Measurements from ENCODE around the gene LIME1.

LIME1 gene

DNA sequence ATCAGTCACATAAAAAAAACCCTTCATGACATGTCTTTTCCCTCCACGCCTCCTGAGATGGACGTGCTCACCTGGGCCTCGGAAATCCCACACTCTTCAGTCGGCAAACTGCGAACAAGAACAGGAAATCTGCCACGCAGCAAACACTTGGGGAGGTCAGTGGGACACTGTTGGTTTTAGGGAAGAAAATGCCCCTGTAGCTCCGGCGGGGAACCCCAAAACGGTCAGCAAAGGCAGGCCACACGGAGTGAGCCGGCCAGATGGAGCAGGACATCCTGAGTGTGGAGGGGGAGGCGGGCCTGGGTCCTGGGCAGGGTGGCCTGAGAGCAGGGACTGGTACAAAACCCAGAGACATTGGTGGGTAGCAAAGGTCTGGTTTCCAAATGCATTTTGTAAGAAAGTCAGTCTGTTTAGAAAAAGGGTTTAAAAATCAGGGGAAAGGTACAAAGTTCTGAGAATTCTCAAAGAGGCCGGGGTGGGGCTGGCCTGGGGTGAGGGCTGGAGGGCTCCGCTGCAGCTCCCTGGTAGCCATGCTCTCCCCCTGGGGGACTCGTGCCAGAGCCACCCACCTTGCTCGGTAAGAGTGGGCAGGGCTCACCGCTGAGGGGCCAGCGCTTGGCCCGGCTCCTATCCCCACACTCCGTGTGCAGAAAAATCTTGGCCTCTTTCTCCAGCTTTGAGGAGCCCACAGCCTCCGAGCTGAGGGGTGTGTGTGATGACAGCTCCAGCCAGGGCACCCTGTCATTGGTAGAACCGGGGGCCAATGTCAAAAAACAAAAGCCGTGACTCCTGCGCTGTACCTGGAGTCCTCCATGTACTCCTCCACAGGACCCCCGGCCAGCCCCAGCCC lies 8.3 kb downstream of the LIME1 start:
- H3K4me2 ChIP-seq (ENCODE audit: low read length), result no peak overlapping the region
- H3K9me3 ChIP-seq (replicated peaks; ENCODE audit: low read length), result no peaks in the 10 kb centered on the region
- peaks cover 17% of the 10 kb centered on the region for H3K36me3 ChIP-seq (ENCODE audit: insufficient read depth, low read length)
- H3K27me3 ChIP-seq (ENCODE audit: control insufficient read depth, insufficient read depth, low read length), result no peaks in the 10 kb centered on the region
- peaks cover 12% of the 10 kb centered on the region for H3K4me1 ChIP-seq (ENCODE audit: control insufficient read depth, insufficient read depth, low read length)
- H3K4me3 ChIP-seq (ENCODE audit: low read length), result no peak overlapping the region
- H3K9ac ChIP-seq (ENCODE audit: low read depth, low read length), result no peak overlapping the region

DNA sequence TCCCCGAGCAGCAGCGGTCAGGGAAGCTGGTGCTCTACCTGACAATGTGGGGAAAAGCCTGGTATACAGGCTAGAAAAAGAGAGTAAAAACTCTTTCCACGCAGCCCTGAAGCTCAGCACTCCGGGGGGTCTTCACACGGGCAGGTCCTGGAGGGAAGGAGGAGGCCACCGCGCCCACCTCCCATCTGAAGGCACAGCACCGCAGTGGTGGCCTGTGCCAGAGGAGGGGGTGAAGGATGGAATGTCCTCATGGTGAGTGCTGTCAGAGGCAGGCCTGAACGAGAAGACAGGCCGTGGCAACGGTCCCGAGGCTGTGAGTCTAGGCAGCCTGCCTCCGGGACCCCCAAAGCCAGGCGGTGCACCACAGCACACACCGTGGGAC lies 9.0 kb downstream of the LIME1 start:
- peaks cover 17% of the 10 kb centered on the region for H3K36me3 ChIP-seq (ENCODE audit: insufficient read depth, low read length)
- H3K4me1 ChIP-seq (ENCODE audit: control insufficient read depth, insufficient read depth, low read length), result peaks cover 12% of the 10 kb centered on the region
- H3K4me3 ChIP-seq (ENCODE audit: low read length), result no peak overlapping the region
- no peak overlapping the region for H3K4me2 ChIP-seq (ENCODE audit: low read length)
- no peaks in the 10 kb centered on the region for H3K27me3 ChIP-seq (ENCODE audit: control insufficient read depth, insufficient read depth, low read length)
- H3K9me3 ChIP-seq (replicated peaks; ENCODE audit: low read length), result no peaks in the 10 kb centered on the region
- H3K9ac ChIP-seq (ENCODE audit: low read depth, low read length), result no peak overlapping the region

DNA sequence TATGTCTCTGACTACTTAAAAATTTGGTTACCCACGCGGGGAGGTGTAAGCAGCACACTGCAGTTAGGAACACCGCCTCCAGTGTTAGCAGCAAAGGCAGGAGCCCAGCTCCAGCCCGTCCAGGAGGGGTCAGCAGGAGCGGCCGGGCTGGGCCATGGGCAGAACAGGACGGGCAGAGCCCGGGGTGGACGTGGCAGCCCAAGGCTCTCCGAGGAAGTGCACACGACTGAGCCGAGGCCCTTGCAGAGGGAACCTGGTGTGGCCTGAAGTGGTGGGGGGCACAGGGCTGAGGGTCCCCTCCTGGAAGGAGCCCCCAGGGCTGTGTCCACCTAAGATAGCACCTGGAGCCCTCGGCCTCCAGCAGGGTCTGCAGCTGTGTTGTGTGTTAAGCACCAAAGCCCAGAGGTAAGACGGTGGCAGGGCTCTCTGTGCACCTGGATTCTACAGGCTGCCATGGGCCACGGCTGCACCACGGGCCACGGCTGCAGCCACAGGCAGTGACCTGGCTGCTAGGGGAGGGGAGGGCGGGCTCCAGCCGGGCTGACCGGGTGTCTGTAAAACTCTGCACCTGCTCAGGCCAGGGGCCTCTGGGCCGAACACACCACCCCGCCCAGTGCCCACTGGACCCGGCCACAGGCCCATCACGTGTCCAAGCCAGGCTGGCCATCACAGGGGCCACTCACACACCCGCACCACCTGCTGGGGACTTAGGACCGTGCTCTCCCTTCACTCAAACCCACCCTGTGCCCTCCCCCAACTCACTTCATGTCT lies 9.7 kb downstream of the LIME1 start:
- Histone ChIP-seq H3K9ac (ENCODE audit: low read depth, low read length) (no peak overlapping the region), H3K4me1 (ENCODE audit: control insufficient read depth, insufficient read depth, low read length) (peaks cover 9% of the 10 kb centered on the region)

DNA sequence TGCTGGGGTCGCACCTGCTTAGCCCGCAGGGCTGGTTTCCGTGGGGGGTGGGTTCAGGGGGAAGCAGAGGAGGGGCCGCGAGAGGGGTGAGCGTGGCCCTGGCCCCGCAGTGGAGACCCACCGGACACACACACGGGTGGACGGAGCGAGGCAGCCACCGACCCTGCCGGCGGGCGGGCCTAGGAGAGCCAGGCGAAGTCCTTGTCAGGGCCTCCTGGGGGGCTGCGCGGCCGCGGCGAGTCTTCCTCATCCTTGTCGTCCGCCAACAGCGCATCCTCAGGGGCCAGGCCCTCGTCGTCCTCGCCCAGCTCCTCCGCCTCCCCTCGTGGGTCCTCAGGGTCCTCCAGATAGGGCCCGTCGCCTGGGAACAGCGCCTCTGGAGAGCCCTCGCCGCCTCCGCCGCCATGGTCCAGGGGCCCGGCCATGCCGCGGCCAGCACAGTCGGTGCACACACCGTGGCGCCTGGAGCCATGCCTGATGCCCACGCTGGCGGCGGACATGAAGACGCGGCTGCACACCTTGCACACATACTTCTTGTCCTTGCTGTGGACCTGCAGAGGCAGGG lies 10.4 kb downstream of the LIME1 start:
- Histone ChIP-seq H3K4me3 (ENCODE audit: low read length) (no peak overlapping the region), H3K36me3 (ENCODE audit: insufficient read depth, low read length) (peaks cover 12% of the 10 kb centered on the region), H3K4me2 (ENCODE audit: low read length) (no peak overlapping the region), H3K9ac (ENCODE audit: low read depth, low read length) (no peak overlapping the region), H3K27me3 (ENCODE audit: control insufficient read depth, insufficient read depth, low read length) (no peaks in the 10 kb centered on the region), H3K9me3 (replicated peaks; ENCODE audit: low read length) (no peaks in the 10 kb centered on the region), H3K4me1 (ENCODE audit: control insufficient read depth, insufficient read depth, low read length) (peaks cover 2% of the 10 kb centered on the region)

More for the DNA sequence above, 9.7 kb downstream of the LIME1 start:
- no peaks in the 10 kb centered on the region for H3K9me3 ChIP-seq (replicated peaks; ENCODE audit: low read length)
- H3K27me3 ChIP-seq (ENCODE audit: control insufficient read depth, insufficient read depth, low read length), result no peaks in the 10 kb centered on the region
- H3K4me3 ChIP-seq (ENCODE audit: low read length), result no peak overlapping the region
- peaks cover 17% of the 10 kb centered on the region for H3K36me3 ChIP-seq (ENCODE audit: insufficient read depth, low read length)
- no peak overlapping the region for H3K4me2 ChIP-seq (ENCODE audit: low read length)

DNA sequence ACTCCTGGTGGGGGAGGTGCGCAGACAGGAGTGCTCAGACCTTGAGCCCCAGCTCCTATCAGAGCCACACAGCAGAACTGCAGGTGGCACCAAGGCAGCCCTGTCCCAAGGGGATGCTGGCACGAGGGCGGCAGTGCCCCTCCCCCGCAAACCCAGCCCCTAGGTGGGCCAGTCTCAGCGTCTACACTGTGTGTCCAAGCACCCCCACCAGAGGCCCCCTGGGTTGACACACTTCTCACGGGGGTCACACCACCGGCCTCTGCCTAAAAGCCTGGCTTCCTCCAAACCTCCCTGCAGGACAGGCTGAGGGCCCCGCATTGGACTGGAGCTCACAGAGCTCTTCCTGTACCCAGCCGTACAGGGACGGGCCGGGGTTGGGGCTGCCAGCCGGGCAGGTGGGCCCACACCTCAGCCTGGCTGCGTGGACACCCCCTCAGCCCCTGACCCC lies 11.2 kb downstream of the LIME1 start:
- no peak overlapping the region for H3K4me2 ChIP-seq (ENCODE audit: low read length)
- H3K9ac ChIP-seq (ENCODE audit: low read depth, low read length), result no peak overlapping the region
- H3K36me3 ChIP-seq (ENCODE audit: insufficient read depth, low read length), result peaks cover 9% of the 10 kb centered on the region
- H3K4me3 ChIP-seq (ENCODE audit: low read length), result no peak overlapping the region
- no peaks in the 10 kb centered on the region for H3K9me3 ChIP-seq (replicated peaks; ENCODE audit: low read length)
- no peaks in the 10 kb centered on the region for H3K4me1 ChIP-seq (ENCODE audit: control insufficient read depth, insufficient read depth, low read length)
- H3K27me3 ChIP-seq (ENCODE audit: control insufficient read depth, insufficient read depth, low read length), result no peaks in the 10 kb centered on the region

DNA sequence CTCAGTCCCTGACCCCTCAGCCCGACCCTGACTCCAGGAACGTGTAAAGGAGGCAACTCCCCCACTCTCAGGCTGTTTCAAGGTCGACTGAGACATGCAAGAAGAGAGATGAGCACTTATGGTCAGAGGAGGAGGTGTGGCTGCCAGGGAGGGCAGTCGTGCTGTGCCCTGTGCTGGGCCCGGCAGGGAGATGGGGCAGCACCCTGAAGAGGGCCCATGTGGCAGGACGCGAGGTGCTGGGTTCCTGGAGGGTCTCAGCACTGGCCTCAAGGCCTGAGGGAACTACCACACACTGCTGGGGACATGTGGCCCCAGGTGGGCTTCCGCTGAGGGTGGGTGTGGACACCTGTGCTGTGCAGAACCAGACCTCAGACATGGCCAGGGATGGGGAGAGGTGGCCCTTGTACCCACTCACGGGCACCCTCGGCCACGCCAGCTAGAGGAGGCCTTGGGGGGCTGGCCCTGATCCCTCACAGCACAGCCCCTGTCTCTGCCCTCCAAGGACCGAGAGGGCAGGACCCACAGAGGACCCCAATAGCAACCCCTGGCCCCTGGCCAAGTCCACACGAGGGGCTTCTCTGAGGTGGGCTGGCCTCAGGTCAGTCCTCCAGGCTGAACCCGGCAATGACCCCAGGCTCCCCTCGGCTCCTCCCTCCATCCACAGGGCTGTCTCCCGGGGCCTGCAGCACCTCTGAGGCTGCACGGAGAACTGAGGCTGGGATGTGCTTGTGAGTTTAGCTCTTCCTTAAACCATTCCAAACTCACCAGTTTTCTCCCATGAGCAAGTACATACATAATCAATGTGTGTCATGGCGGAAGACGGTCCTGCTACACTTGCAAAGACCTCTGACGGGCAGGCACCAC lies 11.8 kb downstream of the LIME1 start:
- H3K27me3 ChIP-seq (ENCODE audit: control insufficient read depth, insufficient read depth, low read length), result no peaks in the 10 kb centered on the region
- H3K4me3 ChIP-seq (ENCODE audit: low read length), result no peak overlapping the region
- peaks cover 8% of the 10 kb centered on the region for H3K36me3 ChIP-seq (ENCODE audit: insufficient read depth, low read length)
- H3K4me1 ChIP-seq (ENCODE audit: control insufficient read depth, insufficient read depth, low read length), result no peaks in the 10 kb centered on the region
- H3K4me2 ChIP-seq (ENCODE audit: low read length), result no peak overlapping the region
- no peaks in the 10 kb centered on the region for H3K9me3 ChIP-seq (replicated peaks; ENCODE audit: low read length)
- no peak overlapping the region for H3K9ac ChIP-seq (ENCODE audit: low read depth, low read length)

DNA sequence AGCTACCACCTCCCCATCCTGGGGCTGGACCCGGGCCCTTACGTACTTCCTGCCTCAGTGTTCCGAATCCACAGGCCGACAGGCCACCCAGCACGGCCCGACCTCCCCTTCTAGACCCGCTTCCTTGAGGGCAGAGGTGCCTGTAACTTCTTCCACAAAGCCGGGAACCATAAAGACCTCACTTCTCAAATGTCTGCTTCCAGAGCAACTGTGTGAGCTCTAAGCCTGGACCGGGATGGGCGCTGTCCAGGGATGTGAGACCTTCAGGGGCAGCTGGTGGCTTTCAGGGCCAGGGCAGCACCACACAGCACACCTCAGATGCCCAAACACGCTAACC lies 12.4 kb downstream of the LIME1 start:
- Histone ChIP-seq H3K27me3 (ENCODE audit: control insufficient read depth, insufficient read depth, low read length) (no peaks in the 10 kb centered on the region), H3K4me3 (ENCODE audit: low read length) (no peak overlapping the region), H3K4me1 (ENCODE audit: control insufficient read depth, insufficient read depth, low read length) (no peaks in the 10 kb centered on the region), H3K4me2 (ENCODE audit: low read length) (no peak overlapping the region), H3K9ac (ENCODE audit: low read depth, low read length) (no peak overlapping the region), H3K9me3 (replicated peaks; ENCODE audit: low read length) (no peaks in the 10 kb centered on the region), H3K36me3 (ENCODE audit: insufficient read depth, low read length) (peaks cover 3% of the 10 kb centered on the region)

DNA sequence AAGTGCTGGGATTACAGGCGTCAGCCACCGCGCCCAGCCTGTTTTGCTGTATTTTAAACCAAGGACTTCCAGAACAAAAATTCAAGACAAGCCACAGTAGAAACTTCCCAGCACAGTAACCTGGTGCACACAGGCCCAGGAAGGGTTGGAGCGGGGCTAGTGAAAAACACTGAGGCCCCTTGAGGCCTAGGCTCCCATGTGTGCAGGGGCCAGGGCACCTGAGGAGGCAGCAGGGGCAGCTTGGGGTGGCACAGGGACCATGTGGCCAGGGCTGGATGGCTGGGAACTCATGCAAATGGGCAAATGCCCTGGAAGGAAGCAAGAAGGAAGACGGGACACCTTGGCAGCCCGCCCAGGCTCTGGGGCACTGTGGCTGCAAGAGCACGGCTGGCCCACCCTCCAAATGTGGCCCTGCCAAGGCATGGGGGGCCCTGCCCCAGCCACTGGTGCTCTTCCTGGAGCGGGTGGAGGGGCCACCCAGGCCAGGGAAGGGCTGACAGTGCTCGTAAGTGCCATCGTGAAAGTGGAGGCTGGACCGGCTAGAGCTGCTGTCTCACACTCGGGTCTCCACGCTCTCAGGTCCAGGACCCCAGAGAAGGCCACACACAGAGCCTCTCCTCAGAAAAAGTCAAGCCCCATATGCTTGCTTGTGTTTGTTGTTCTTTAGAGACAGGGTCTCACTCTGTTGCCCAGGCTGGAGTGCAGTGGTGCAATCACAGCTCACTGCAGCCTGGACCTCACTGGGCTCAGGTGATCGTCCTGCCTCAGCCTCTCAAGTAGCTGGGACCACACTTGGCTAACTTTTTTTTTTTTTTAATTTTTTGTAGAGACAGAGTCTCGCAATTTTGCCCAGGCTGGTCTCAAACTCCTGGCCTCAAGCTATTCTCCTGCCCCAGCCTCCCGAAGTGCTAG lies 13.4 kb downstream of the LIME1 start:
- no peak overlapping the region for H3K4me2 ChIP-seq (ENCODE audit: low read length)
- H3K27me3 ChIP-seq (ENCODE audit: control insufficient read depth, insufficient read depth, low read length), result no peaks in the 10 kb centered on the region
- H3K9me3 ChIP-seq (replicated peaks; ENCODE audit: low read length), result no peaks in the 10 kb centered on the region
- no peak overlapping the region for H3K4me3 ChIP-seq (ENCODE audit: low read length)
- H3K9ac ChIP-seq (ENCODE audit: low read depth, low read length), result no peak overlapping the region
- no peaks in the 10 kb centered on the region for H3K36me3 ChIP-seq (ENCODE audit: insufficient read depth, low read length)
- H3K4me1 ChIP-seq (ENCODE audit: control insufficient read depth, insufficient read depth, low read length), result no peaks in the 10 kb centered on the region

DNA sequence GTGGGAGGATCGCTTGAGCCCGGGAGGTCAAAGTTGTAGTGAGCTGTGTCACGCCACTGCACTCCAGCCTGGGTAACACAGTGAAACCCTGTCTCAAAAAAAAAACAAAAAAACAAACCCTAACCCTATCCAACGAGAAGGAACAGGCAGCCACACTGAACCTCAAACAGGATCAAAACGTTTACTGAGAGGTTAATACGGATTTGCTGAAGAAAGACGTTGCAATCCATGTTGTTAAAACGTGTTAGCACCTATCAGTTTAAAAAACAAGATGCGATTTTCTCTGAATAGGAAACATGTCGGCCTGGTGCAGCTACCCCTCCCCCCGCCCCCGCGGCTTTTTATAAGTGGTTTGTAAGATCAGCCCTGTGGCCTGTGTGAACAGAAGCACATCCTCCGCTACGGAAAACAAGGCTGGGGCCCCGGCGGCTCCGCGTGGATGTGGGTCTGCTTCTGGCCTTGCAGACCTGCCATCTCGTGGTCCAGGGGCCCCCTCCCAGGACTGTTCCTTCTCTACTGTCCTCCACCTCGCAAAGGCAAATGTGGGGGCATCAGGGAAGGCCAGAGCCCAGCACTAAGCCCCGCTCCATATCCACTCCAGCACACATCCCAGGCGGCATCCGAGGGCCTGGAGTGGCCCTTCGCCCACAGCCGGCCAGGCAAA lies 14.5 kb downstream of the LIME1 start:
- Histone ChIP-seq H3K4me3 (ENCODE audit: low read length) (no peak overlapping the region), H3K4me2 (ENCODE audit: low read length) (no peak overlapping the region), H3K27me3 (ENCODE audit: control insufficient read depth, insufficient read depth, low read length) (no peaks in the 10 kb centered on the region), H3K4me1 (ENCODE audit: control insufficient read depth, insufficient read depth, low read length) (no peaks in the 10 kb centered on the region), H3K9ac (ENCODE audit: low read depth, low read length) (no peak overlapping the region), H3K9me3 (replicated peaks; ENCODE audit: low read length) (no peaks in the 10 kb centered on the region), H3K36me3 (ENCODE audit: insufficient read depth, low read length) (no peaks in the 10 kb centered on the region)
